H9 (cell line): Measurements from ENCODE around the gene HIF1A. TPM values are rescaled to one million over a fixed set of nuclear protein-coding genes. Genes with fewer than 3 reads are reported as not detected.

ENCODE experiments used
- DNase-seq: peaks from one replicate; pipeline ENCODE4 v3.0.0-alpha.2; 2017
- H2AFZ ChIP-seq: one replicate; pipeline ENCODE4 v1.6.1; 2013; ENCODE audit warnings: mild to moderate bottlenecking, low read length, control low read depth, moderate library complexity
- H2AK5ac ChIP-seq: 2 replicates; pipeline ENCODE4 v1.6.1; 2013; ENCODE audit warnings: low read length, control low read depth, mixed read lengths; ENCODE audit not compliant: insufficient read length
- H2BK120ac ChIP-seq: one replicate; pipeline ENCODE4 v1.6.1; 2013; ENCODE audit warnings: low read depth, mild to moderate bottlenecking, low read length, control low read depth, inconsistent platforms; ENCODE audit not compliant: poor library complexity, severe bottlenecking
- H2BK12ac ChIP-seq: 2 replicates; pipeline ENCODE4 v1.6.1; 2013; ENCODE audit warnings: low read length, control low read depth, mixed read lengths, low read depth; ENCODE audit not compliant: insufficient read length
- H2BK15ac ChIP-seq: 2 replicates; pipeline ENCODE4 v1.6.1; 2013; ENCODE audit warnings: low read depth, low read length, control low read depth
- H2BK20ac ChIP-seq: one replicate; pipeline ENCODE4 v1.6.1; 2013; ENCODE audit warnings: low read depth, mild to moderate bottlenecking, low read length, control low read depth, inconsistent platforms; ENCODE audit not compliant: poor library complexity, severe bottlenecking
- H2BK5ac ChIP-seq: 2 replicates; pipeline ENCODE4 v1.6.1; 2013; ENCODE audit warnings: low read length, control low read depth, mixed read lengths; ENCODE audit not compliant: insufficient read length
- H3K14ac ChIP-seq: 2 replicates; pipeline ENCODE4 v1.6.1; 2013; ENCODE audit warnings: low read length, control low read depth; ENCODE audit not compliant: insufficient read depth
- H3K18ac ChIP-seq: 2 replicates; pipeline ENCODE4 v1.6.1; 2013; ENCODE audit warnings: low read depth, mild to moderate bottlenecking, mixed read lengths, low read length, control low read depth; ENCODE audit not compliant: insufficient read length
- H3K23ac ChIP-seq: 2 replicates; pipeline ENCODE4 v1.6.1; 2013; ENCODE audit warnings: low read length, control low read depth, mixed read lengths, low read depth; ENCODE audit not compliant: insufficient read length
- H3K23me2 ChIP-seq: 2 replicates; pipeline ENCODE4 v1.6.1; 2013; ENCODE audit warnings: low read depth, mild to moderate bottlenecking, mixed read lengths, low read length, control low read depth; ENCODE audit not compliant: insufficient read length, poor library complexity, severe bottlenecking
- H3K27ac ChIP-seq: 2 replicates; pipeline ENCODE4 v1.5.1; 2013; ENCODE audit warnings: low read length, control low read depth, mixed read lengths, low read depth; ENCODE audit not compliant: insufficient read length
- H3K27me3 ChIP-seq: 2 replicates; pipeline ENCODE4 v1.6.1; 2013; ENCODE audit warnings: low read length, control low read depth, inconsistent platforms; ENCODE audit not compliant: insufficient read depth
- H3K4ac ChIP-seq: 2 replicates; pipeline ENCODE4 v1.6.1; 2013; ENCODE audit warnings: low read depth, mild to moderate bottlenecking, control low read depth, inconsistent platforms, low read length, moderate library complexity
- H3K4me1 ChIP-seq: 2 replicates; pipeline ENCODE4 v1.6.1; 2013; ENCODE audit warnings: low read length, control low read depth, inconsistent platforms; ENCODE audit not compliant: insufficient read depth
- H3K4me2 ChIP-seq: 2 replicates; pipeline ENCODE4 v1.6.1; 2013; ENCODE audit warnings: low read length, control low read depth, mixed read lengths; ENCODE audit not compliant: insufficient read length, insufficient read depth
- H3K56ac ChIP-seq: 2 replicates; pipeline ENCODE4 v1.6.1; 2013; ENCODE audit warnings: low read depth, mild to moderate bottlenecking, mixed read lengths, low read length, control low read depth; ENCODE audit not compliant: insufficient read length
- H3K79me1 ChIP-seq: 2 replicates; pipeline ENCODE4 v1.6.1; 2013; ENCODE audit warnings: low read depth, mild to moderate bottlenecking, moderate library complexity, low read length, control low read depth, inconsistent platforms; ENCODE audit not compliant: insufficient read depth, poor library complexity, severe bottlenecking
- H3K79me2 ChIP-seq: 2 replicates; pipeline ENCODE4 v1.6.1; 2013; ENCODE audit warnings: low read length, control low read depth, inconsistent platforms; ENCODE audit not compliant: insufficient read depth
- H3K9ac ChIP-seq: 2 replicates; pipeline ENCODE4 v1.6.1; 2013; ENCODE audit warnings: low read length, control low read depth, mixed read lengths; ENCODE audit not compliant: insufficient read length; ENCODE audit errors: extremely low read depth
- H3K9me3 ChIP-seq: one replicate; pipeline ENCODE4 v1.6.1; 2013; ENCODE audit warnings: low read depth, low read length, inconsistent platforms; ENCODE audit not compliant: control insufficient read depth
- H3T11ph ChIP-seq: one replicate; pipeline ENCODE4 v1.6.1; 2013; ENCODE audit warnings: mild to moderate bottlenecking, low read length, control low read depth, inconsistent platforms
- H4K20me1 ChIP-seq: one replicate; pipeline ENCODE4 v1.6.1; 2013; ENCODE audit not compliant: control insufficient read depth, insufficient read length, insufficient read depth
- H4K5ac ChIP-seq: 2 replicates; pipeline ENCODE4 v1.6.1; 2013; ENCODE audit warnings: low read depth, mild to moderate bottlenecking, mixed read lengths, low read length, control low read depth; ENCODE audit not compliant: insufficient read length
- H4K8ac ChIP-seq: replicated peaks from 2 replicates; pipeline ENCODE4 v1.6.1; 2013; ENCODE audit warnings: low read length, control low read depth, mixed read lengths, low read depth; ENCODE audit not compliant: insufficient read length
- H4K91ac ChIP-seq: 2 replicates; pipeline ENCODE4 v1.6.1; 2013; ENCODE audit warnings: low read depth, mild to moderate bottlenecking, moderate library complexity, mixed read lengths, low read length, control low read depth; ENCODE audit not compliant: insufficient read length
- H3K27ac Mint-ChIP-seq, 3 experiments: 2 replicates in 2 of 3; 3 replicates in 1 of 3; pipeline ENCODE4 v1.8.0; 2020 to 2021; ENCODE audit warnings: mixed read lengths in 3 of 3, mild to moderate bottlenecking in 1 of 3, moderate library complexity in 1 of 3
- H3K27me3 Mint-ChIP-seq: 2 replicates; pipeline ENCODE4 v1.8.0; 2021; ENCODE audit warnings: low read depth, mild to moderate bottlenecking, moderate library complexity, mixed read lengths
- H3K36me3 Mint-ChIP-seq, 3 experiments: 2 replicates in 2 of 3; 3 replicates in 1 of 3; pipeline ENCODE4 v1.8.0; 2020 to 2021; ENCODE audit warnings: low read depth in 3 of 3, mixed read lengths in 3 of 3; ENCODE audit not compliant: insufficient read depth in 1 of 3
- H3K4me1 Mint-ChIP-seq, 2 experiments: 2 replicates each; pipeline ENCODE4 v1.8.0; 2020; ENCODE audit warnings: mixed read lengths in 2 of 2
- H3K4me3 Mint-ChIP-seq, 2 experiments: 2 replicates in 1 of 2; 3 replicates in 1 of 2; pipeline ENCODE4 v1.8.0; 2020 to 2021; ENCODE audit warnings: mild to moderate bottlenecking in 2 of 2, mixed read lengths in 2 of 2, moderate library complexity in 1 of 2
- H3K9me3 Mint-ChIP-seq, 2 experiments: 2 replicates in 1 of 2; 3 replicates in 1 of 2; pipeline ENCODE4 v1.8.0; 2020; ENCODE audit warnings: mild to moderate bottlenecking in 2 of 2, mixed read lengths in 2 of 2, moderate library complexity in 1 of 2
- WGBS: extraction: QIAGEN DNeasy Blood & Tissue Kit; methylation state at CpG from one replicate; pipeline ENCODE4 v1.1.7; 2013; ENCODE audit warnings: missing lambda C conversion rate, low lambda C conversion rate, mixed read lengths; ENCODE audit not compliant: insufficient read length; ENCODE audit errors: extremely low coverage; 5-methylcytosine and 5-hydroxymethylcytosine counted together
- total RNA-seq: library from RNA; stranded (reverse); gene quantifications from 2 replicates; pipeline ENCODE4 v1.2.1, GENCODE V29; 2021
- TF ChIP-seq, protein P1 (sequence below): fragments of 200-600 bp; sonication (generic); conservative IDR thresholded peaks from 3 replicates; pipeline ENCODE4 v1.8.0; 2021; ENCODE audit warnings: antibody characterized with exemption, mild to moderate bottlenecking

HIF1A gene
- total RNA-seq, 1 experiment from 2014 or later: 154 TPM

DNA sequence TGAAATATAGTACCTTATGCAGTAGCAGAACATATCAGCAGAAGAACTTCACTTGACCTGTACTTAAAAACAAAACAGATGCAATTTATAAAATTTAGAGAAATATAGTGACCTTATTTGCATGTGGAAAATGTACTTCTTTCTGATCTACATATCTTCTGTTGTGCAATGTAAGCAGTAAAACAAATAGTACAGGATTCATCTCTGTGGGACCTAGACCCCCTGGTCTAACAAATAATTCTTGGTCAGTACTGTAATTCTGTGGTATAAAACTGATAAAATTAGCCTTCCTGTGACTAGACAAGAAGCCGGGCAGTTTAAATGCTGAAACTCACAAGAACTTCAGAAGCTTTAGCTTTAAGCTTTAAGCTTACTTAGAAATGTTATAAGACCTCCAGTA is 21.6 kb downstream of the HIF1A start:
- Histone ChIP-seq H2BK5ac (no peak overlapping the region), H2AK5ac (no peak overlapping the region), H3K27ac (no peak overlapping the region), H4K91ac (no peak overlapping the region), H3T11ph (no peak overlapping the region), H3K23ac (no peak overlapping the region), H2AFZ (no peak overlapping the region), H3K27me3 (no peaks in the 10 kb centered on the region), H3K4me2 (no peak overlapping the region), H3K4me1 (peaks cover 6% of the 10 kb centered on the region; the same call in 1 of the 2 replicates), H2BK15ac (no peak overlapping the region), H3K56ac (no peak overlapping the region), H4K5ac (no peak overlapping the region), H3K79me1 (peaks cover 3% of the 10 kb centered on the region), H2BK20ac (no peak overlapping the region), H3K18ac (no peak overlapping the region), H3K23me2 (no peaks in the 10 kb centered on the region), H3K9ac (no peak overlapping the region), H4K8ac (no peak overlapping the region), H2BK120ac (no peak overlapping the region), H2BK12ac (no peak overlapping the region), H3K14ac (no peak overlapping the region), H3K9me3 (no peaks in the 10 kb centered on the region), H3K4ac (no peak overlapping the region), H3K79me2 (peaks cover 71% of the 10 kb centered on the region), H4K20me1 (no peaks in the 10 kb centered on the region)
- no peak for DNase-seq
- TF ChIP-seq, protein P1, sequence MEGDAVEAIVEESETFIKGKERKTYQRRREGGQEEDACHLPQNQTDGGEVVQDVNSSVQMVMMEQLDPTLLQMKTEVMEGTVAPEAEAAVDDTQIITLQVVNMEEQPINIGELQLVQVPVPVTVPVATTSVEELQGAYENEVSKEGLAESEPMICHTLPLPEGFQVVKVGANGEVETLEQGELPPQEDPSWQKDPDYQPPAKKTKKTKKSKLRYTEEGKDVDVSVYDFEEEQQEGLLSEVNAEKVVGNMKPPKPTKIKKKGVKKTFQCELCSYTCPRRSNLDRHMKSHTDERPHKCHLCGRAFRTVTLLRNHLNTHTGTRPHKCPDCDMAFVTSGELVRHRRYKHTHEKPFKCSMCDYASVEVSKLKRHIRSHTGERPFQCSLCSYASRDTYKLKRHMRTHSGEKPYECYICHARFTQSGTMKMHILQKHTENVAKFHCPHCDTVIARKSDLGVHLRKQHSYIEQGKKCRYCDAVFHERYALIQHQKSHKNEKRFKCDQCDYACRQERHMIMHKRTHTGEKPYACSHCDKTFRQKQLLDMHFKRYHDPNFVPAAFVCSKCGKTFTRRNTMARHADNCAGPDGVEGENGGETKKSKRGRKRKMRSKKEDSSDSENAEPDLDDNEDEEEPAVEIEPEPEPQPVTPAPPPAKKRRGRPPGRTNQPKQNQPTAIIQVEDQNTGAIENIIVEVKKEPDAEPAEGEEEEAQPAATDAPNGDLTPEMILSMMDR: no peak
- H3K4me3 Mint-ChIP-seq: no peak overlapping the region
- H3K36me3 Mint-ChIP-seq: peaks cover 4 to 19% (median 14%) of the 10 kb centered on the region in 3 experiments; a peak in 6 of 7 replicates
- no peaks in the 10 kb centered on the region for H3K27me3 Mint-ChIP-seq
- peaks cover 68 to 72% of the 10 kb centered on the region in 2 experiments for H3K4me1 Mint-ChIP-seq
- no CpG with 5 or more reads among the region's 1 CpG for WGBS
- H3K9me3 Mint-ChIP-seq: no peaks in the 10 kb centered on the region
- no peak overlapping the region; a peak in 1 of 7 replicates for H3K27ac Mint-ChIP-seq
